ENCODE measurements around the gene TRIP12.
A peak's percentile ranks its signal among the peaks of the same experiment; 100 is the strongest.
"Not testable (repeated sequence)": the region's sequence is repeated elsewhere in the genome, so short reads cannot be mapped to it uniquely, and the experiment has no call there.

TRIP12 gene

DNA sequence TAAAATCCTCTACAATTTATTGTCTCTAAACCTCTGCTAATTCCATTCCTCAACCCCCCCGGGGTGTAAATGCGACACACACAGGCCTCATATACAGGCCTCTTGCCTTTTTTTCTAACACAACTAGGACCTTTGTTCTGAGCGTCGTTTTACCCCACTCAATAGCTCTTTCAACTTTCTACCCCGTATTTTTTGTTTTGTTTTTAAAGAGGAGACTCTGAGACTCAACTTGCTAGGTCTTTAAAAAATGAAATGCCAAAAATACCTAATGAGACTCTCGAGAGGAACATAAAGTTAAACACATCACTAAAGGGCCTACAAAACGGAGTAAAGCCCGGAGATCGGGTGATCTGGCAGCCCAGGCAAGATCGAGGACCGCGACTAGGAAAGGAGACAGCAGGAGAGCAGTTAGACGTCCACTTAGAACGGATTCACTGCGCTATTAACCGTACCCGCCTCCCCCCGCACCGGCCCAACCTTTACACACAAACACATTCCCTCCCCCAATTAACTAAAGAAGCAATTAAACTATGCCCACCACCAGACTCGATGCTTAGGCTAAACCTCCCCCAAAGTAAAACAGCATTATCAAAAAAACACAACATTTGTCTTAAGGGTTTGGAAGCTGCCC is 1.7 kb downstream of the TRIP12 start:
- peak in 1 of 2 donors; percentile 7 for DNase-seq (ENCODE audit: low read depth in 2 of 2)

- DNase-seq (ENCODE audit: low read depth in 2 of 2), result no peak
These were observed 4.0 kb downstream of the TRIP12 start for GRCh38 chr2:229917793-229918192.

GRCh38 chr2:229914171-229914570 is 7.6 kb downstream of the TRIP12 start:
- DNase-seq (ENCODE audit: low read depth in 2 of 2), result no peak

- no peak for DNase-seq (ENCODE audit: low read depth in 2 of 2)
These were observed 10.9 kb downstream of the TRIP12 start for GRCh38 chr2:229910832-229911412.

GRCh38 chr2:229910147-229910831 is 11.5 kb downstream of the TRIP12 start:
- no peak for DNase-seq (ENCODE audit: low read depth in 2 of 2)

GRCh38 chr2:229909090-229909489 is 12.7 kb downstream of the TRIP12 start:
- no peak for DNase-seq (ENCODE audit: low read depth in 2 of 2)

GRCh38 chr2:229905601-229906000 is 16.2 kb downstream of the TRIP12 start:
- no peak for DNase-seq (ENCODE audit: low read depth in 2 of 2)

DNA sequence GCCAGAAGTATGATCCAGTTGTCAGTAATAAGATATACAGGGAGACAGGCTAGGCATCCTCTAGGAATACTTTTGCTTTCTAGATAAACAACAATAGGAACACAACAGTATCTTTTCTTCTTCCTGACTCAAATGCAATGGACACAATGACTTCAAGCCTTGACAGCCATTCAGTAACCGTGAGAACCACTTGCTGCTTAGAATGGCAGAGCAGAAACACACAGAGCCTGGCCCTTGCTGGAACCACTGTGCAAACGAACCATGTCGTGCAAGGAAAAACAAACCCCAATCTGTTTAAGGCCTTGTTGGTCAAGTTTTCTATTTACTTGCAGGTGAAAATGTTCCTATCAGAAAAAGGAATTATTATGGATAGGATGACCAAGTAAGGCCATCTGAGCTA is 18.8 kb downstream of the TRIP12 start:
- no peak for DNase-seq (ENCODE audit: low read depth in 2 of 2)

GRCh38 chr2:229901819-229902218 is 20.0 kb downstream of the TRIP12 start:
- no peak for DNase-seq (ENCODE audit: low read depth in 2 of 2)

- DNase-seq (ENCODE audit: low read depth in 2 of 2), result not testable (repeated sequence)
These were observed 21.3 kb downstream of the TRIP12 start for GRCh38 chr2:229900514-229900913.

GRCh38 chr2:229900012-229900411 is 21.8 kb downstream of the TRIP12 start:
- DNase-seq (ENCODE audit: low read depth in 2 of 2), result no peak

- no peak for DNase-seq (ENCODE audit: low read depth in 2 of 2)
These were observed 22.2 kb downstream of the TRIP12 start for GRCh38 chr2:229899604-229900003.

- DNase-seq (ENCODE audit: low read depth in 2 of 2), result no peak
These were observed 25.0 kb downstream of the TRIP12 start for GRCh38 chr2:229896857-229897256.

- DNase-seq (ENCODE audit: low read depth in 2 of 2), result no peak
These were observed 32.8 kb downstream of the TRIP12 start for GRCh38 chr2:229889023-229889422.

DNA sequence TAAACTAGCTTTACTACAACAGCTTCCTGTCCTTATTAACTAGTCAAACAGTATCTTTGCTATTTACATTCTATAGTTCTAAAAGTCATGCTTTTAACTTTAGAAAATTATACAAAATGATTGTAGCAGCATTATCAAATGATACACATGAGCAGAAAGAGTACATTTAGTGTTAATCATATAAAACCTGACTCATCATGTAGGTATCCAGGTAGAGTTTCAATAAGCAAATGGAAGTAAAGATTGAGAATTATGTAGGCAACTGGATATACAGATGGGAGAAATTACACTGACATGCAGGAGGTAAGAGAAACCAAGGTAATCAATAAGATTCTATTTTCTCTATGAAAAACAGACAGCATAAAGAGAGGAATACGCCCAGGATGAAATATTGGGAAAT is 33.8 kb downstream of the TRIP12 start:
- DNase-seq (ENCODE audit: low read depth in 2 of 2), result no peak

DNA sequence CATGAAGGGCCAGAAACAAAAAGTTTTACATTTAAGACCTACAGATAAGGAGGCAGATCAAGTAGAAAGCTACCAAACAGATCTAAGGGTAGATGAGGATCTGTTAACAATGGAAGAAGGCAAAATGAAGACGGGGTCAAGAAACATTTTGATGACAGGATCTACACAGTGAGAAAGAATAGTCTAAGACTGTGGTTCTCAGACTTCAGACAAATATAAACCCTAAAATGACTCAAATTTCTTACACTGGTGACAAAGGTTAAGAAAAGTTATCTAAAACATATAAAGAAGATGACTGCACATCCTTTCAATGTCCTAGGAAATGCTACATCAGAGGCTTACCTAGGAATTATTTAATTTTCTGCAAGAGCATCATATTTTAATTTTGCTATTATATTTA is 34.4 kb downstream of the TRIP12 start:
- DNase-seq (ENCODE audit: low read depth in 2 of 2), result no peak

GRCh38 chr2:229884775-229885699 is 36.8 kb downstream of the TRIP12 start:
- no peak for DNase-seq (ENCODE audit: low read depth in 2 of 2)

- DNase-seq (ENCODE audit: low read depth in 2 of 2), result no peak
These were observed 39.2 kb downstream of the TRIP12 start for GRCh38 chr2:229882583-229882982.

DNA sequence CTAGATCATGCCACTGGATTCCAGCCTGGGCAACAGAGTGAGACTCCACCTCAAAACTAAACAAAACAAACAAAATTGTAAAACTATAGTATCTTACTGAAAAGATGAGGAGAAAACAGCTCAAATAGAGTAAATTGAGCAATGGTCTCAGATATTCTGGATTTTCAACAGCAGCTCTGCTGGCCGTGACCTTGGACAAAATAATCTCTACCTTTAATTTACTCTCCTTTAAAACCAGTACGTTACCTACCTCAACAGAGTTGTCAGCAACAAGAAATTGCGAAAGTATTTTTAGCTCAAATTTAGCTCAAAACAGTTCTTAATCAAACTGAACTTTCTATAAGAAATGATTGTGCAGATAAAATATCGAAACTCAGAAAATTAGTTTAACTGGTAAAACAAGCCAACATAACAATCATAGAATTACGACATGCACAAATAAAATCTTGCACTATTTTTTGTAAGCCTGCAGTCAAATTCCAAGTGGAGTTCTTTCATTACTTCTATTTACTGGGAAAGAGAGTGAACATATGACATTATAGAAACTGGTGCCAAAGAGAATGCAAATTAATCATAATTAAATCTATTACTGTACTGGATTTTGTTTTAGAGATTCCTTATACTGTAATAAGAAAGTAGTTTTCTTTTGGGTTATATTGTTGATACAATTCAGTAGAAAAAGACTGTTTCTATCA is 40.8 kb downstream of the TRIP12 start:
- no peak for DNase-seq (ENCODE audit: low read depth in 2 of 2)

- no peak for DNase-seq (ENCODE audit: low read depth in 2 of 2)
These were observed 42.4 kb downstream of the TRIP12 start for GRCh38 chr2:229879191-229879950.

- DNase-seq (ENCODE audit: low read depth in 2 of 2), result no peak
These were observed 46.3 kb downstream of the TRIP12 start for GRCh38 chr2:229875549-229875948.

Data from stimulated activated CD8-positive, alpha-beta memory T cell treated with anti-CD3 and anti-CD28 coated beads, Interleukin-15, amount 100 ng/mL, for 4 hours (primary cell).